ENCODE data around the gene FRMD4A.
A peak's percentile ranks its signal among the peaks of the same experiment; 100 is the strongest.

DNA sequence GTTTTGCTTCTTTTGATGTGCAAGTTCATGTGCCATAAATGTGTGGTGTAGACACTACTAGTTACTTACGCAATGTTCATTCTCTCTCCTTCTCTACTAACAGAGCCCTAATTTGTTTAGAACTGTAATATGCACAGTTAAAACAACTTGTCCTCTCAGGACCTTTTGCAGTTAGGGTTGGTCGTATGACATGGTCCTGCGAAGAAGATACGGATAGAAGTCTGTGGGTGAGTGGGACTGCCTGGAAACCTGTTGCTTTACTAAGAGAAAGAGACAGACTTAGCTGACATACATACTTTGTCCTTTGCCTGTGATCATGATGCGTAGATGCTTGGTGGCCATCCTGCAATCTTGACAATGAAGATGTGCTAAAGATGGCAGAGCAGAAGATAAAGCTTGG is 692.8 kb downstream of the FRMD4A start:
- TF ChIP-seq, protein P1, sequence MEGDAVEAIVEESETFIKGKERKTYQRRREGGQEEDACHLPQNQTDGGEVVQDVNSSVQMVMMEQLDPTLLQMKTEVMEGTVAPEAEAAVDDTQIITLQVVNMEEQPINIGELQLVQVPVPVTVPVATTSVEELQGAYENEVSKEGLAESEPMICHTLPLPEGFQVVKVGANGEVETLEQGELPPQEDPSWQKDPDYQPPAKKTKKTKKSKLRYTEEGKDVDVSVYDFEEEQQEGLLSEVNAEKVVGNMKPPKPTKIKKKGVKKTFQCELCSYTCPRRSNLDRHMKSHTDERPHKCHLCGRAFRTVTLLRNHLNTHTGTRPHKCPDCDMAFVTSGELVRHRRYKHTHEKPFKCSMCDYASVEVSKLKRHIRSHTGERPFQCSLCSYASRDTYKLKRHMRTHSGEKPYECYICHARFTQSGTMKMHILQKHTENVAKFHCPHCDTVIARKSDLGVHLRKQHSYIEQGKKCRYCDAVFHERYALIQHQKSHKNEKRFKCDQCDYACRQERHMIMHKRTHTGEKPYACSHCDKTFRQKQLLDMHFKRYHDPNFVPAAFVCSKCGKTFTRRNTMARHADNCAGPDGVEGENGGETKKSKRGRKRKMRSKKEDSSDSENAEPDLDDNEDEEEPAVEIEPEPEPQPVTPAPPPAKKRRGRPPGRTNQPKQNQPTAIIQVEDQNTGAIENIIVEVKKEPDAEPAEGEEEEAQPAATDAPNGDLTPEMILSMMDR (conservative IDR thresholded peaks at IDR 0.05; ENCODE audit: low read depth, low read length) = no peak
- no peak for TF ChIP-seq NFE2L2 (IDR thresholded peaks at IDR 0.05; ENCODE audit: low read depth, low read length)
- no peak for TF ChIP-seq MXI1 (IDR thresholded peaks at IDR 0.05; ENCODE audit: borderline replicate concordance, low read depth, low read length)
- TF ChIP-seq POLR2A (IDR thresholded peaks at IDR 0.05; ENCODE audit: low read depth, low read length) = no peak
- TF ChIP-seq, protein P2, sequence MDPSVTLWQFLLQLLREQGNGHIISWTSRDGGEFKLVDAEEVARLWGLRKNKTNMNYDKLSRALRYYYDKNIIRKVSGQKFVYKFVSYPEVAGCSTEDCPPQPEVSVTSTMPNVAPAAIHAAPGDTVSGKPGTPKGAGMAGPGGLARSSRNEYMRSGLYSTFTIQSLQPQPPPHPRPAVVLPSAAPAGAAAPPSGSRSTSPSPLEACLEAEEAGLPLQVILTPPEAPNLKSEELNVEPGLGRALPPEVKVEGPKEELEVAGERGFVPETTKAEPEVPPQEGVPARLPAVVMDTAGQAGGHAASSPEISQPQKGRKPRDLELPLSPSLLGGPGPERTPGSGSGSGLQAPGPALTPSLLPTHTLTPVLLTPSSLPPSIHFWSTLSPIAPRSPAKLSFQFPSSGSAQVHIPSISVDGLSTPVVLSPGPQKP (IDR thresholded peaks at IDR 0.05; ENCODE audit: borderline replicate concordance, low read depth, low read length) = no peak
- no peak for TF ChIP-seq SMC3 (IDR thresholded peaks at IDR 0.05; ENCODE audit: low read depth, low read length)
- no peak for TF ChIP-seq BHLHE40 (IDR thresholded peaks at IDR 0.05; ENCODE audit: low read depth, low read length)
- no peak for TF ChIP-seq MAZ (IDR thresholded peaks at IDR 0.05; ENCODE audit: borderline replicate concordance, low read depth, low read length)
- TF ChIP-seq RCOR1 (IDR thresholded peaks at IDR 0.05; ENCODE audit: insufficient replicate concordance, low read length) = no peak
- peak; percentile 77 for TF ChIP-seq CEBPB (IDR thresholded peaks at IDR 0.05; ENCODE audit: low read depth, low read length)

All from IMR-90 (cell line).